Measurements from ENCODE around the gene RASGEF1B. TPM values are rescaled to one million over a fixed set of nuclear protein-coding genes. Genes with fewer than 3 reads are reported as not detected.

Gene RASGEF1B
- total and polyA plus RNA-seq, 2 of the 4 experiments (the other 2 are of a cell fraction): 0.09 to 0.36 TPM

DNA sequence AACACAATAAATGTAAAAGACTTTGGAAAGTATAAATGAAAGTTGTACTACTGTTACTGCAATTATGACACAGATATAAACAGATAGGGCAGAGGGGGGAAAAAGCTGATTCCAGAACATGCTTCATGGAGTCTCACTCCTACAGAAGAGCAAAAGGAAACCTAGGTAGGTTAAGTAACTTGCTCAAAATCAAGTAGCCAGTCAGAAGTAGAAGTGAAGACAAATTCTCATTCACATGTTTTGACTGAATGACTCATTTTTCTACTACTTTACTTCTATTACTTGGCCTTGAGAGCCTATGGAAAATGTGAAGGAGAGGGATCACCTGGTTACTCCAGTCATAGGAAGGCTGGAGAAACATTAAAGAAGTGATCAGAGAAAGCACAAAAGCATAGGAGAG, 23.6 kb upstream of the RASGEF1B start:
- Histone ChIP-seq H3K9ac (ENCODE audit: low read depth, low read length) (no peak overlapping the region), H2AK9ac (replicated peaks; ENCODE audit: low read depth, low read length, poor library complexity) (no peak overlapping the region), H4K20me1 (ENCODE audit: insufficient read depth, low read length) (no peaks in the 10 kb centered on the region), H3K27ac (ENCODE audit: insufficient read depth, low read length) (no peak overlapping the region), H2BK15ac (ENCODE audit: low read depth, low read length) (no peak overlapping the region), H3K4me1 (ENCODE audit: control insufficient read depth, insufficient read depth, low read length) (no peaks in the 10 kb centered on the region), H4K91ac (ENCODE audit: insufficient read depth, low read depth, low read length) (no peak overlapping the region), H3K4me2 (ENCODE audit: low read depth, low read length) (no peak overlapping the region), H3K18ac (ENCODE audit: low read depth, low read length) (no peak overlapping the region), H3K9me3 (ENCODE audit: control insufficient read depth, insufficient read depth, low read length) (no peaks in the 10 kb centered on the region), H3K14ac (replicated peaks; ENCODE audit: low read depth, low read length) (no peak overlapping the region), H2BK120ac (ENCODE audit: low read depth, low read length) (no peak overlapping the region), H3K4me3 (ENCODE audit: insufficient read depth, low read depth, low read length) (no peak overlapping the region), H2BK20ac (ENCODE audit: low read depth, low read length) (no peak overlapping the region), H4K5ac (ENCODE audit: low read depth, low read length) (no peak overlapping the region), H3K9me1 (ENCODE audit: insufficient read depth, low read length) (no peaks in the 10 kb centered on the region), H2AK5ac (ENCODE audit: low read depth, low read length) (no peak overlapping the region), H2BK5ac (ENCODE audit: low read depth, low read length, poor library complexity, severe bottlenecking) (no peak overlapping the region), H3K4ac (ENCODE audit: low read depth, low read length) (no peak overlapping the region), H3K23ac (ENCODE audit: low read depth, low read length) (no peak overlapping the region), H3K36me3 (ENCODE audit: control insufficient read depth, insufficient read depth, low read length) (no peaks in the 10 kb centered on the region), H3K27me3 (ENCODE audit: control insufficient read depth, insufficient read depth, low read length) (peaks cover 5% of the 10 kb centered on the region; the same call in 1 of the 2 replicates), H3K79me1 (ENCODE audit: low read depth in 1 of 2, low read length in 2 of 2) (no peaks in the 10 kb centered on the region), H3K56ac (ENCODE audit: extremely low read depth, insufficient read depth, low read length) (no peak overlapping the region), H2AFZ (replicated peaks; ENCODE audit: low read length, poor library complexity) (no peak overlapping the region), H4K8ac (ENCODE audit: low read depth in 2 of 2, low read length in 2 of 2) (no peak overlapping the region)
- in situ Hi-C loops (cut with MboI; ENCODE audit: low sequenced_read_pairs) (no loop called here), intact Hi-C loops (cut with micrococcal nuclease) (no loop called here), dilution Hi-C loops (cut with HindIII; ENCODE audit: low sequenced_read_pairs, unreplicated experiment) (no loop called here)
- ATAC-seq (ENCODE audit: low read depth): no peak
- TF ChIP-seq RCOR1 (IDR thresholded peaks at IDR 0.05; ENCODE audit: insufficient replicate concordance, low read length) (no peak), MXI1 (IDR thresholded peaks at IDR 0.05; ENCODE audit: borderline replicate concordance, low read depth, low read length) (no peak), CEBPB (IDR thresholded peaks at IDR 0.05; ENCODE audit: low read depth, low read length) (no peak), CHD1 (IDR thresholded peaks at IDR 0.05; ENCODE audit: low read depth, low read length) (no peak), SMC3 (IDR thresholded peaks at IDR 0.05; ENCODE audit: low read depth, low read length) (no peak), RAD21 (IDR thresholded peaks at IDR 0.05; ENCODE audit: low read length) (no peak), BHLHE40 (IDR thresholded peaks at IDR 0.05; ENCODE audit: low read depth, low read length) (no peak)
- ChIA-PET POLR2A (ENCODE audit: unreplicated experiment) (no interaction called here), CTCF (no interaction called here)
- BruUV-seq (replicated peaks): no TSS peak
- DNase-seq: no peak

Data from IMR-90 (cell line).